Esophagus (tissue), 2 donors: ENCODE measurements around the gene WNT11. TPM values are rescaled to one million over a fixed set of nuclear protein-coding genes. Genes with fewer than 3 reads are reported as not detected.
A peak's percentile ranks its signal among the peaks of the same experiment; 100 is the strongest.

Source experiments
- H3K27ac ChIP-seq, 2 donors: one replicate each; pipeline ENCODE4 v1.5.1; 2013; ENCODE audit warnings: low read depth in 2 of 2, mild to moderate bottlenecking in 2 of 2, inconsistent platforms in 1 of 2, low read length in 1 of 2, moderate library complexity in 1 of 2
- H3K27me3 ChIP-seq, 2 donors: one replicate each; pipeline ENCODE4 v1.6.1; 2013; ENCODE audit warnings: low read length in 2 of 2, control low read depth in 1 of 2, mild to moderate bottlenecking in 1 of 2; ENCODE audit not compliant: insufficient read depth in 2 of 2, control insufficient read depth in 1 of 2
- H3K36me3 ChIP-seq, 2 donors: one replicate each; pipeline ENCODE4 v1.6.1; 2013; ENCODE audit warnings: low read length in 1 of 2; ENCODE audit not compliant: control insufficient read depth in 2 of 2, insufficient read depth in 2 of 2
- H3K4me1 ChIP-seq, 2 donors: one replicate each; pipeline ENCODE4 v1.6.1; 2013; ENCODE audit warnings: low read length in 1 of 2; ENCODE audit not compliant: control insufficient read depth in 2 of 2, insufficient read depth in 2 of 2
- H3K4me3 ChIP-seq, 2 donors: one replicate each; pipeline ENCODE4 v1.5.1; 2013; ENCODE audit warnings: low read length in 2 of 2, mild to moderate bottlenecking in 2 of 2, low read depth in 1 of 2, moderate library complexity in 1 of 2
- H3K9me3 ChIP-seq, 2 donors: one replicate each; pipeline ENCODE4 v1.6.1; 2013; ENCODE audit warnings: mild to moderate bottlenecking in 2 of 2, low read depth in 1 of 2, low read length in 1 of 2, moderate library complexity in 1 of 2; ENCODE audit not compliant: control insufficient read depth in 2 of 2, insufficient read depth in 1 of 2
- WGBS, 2 donors: extraction: QIAGEN DNeasy Blood & Tissue Kit; methylation state at CpG; one replicate each; pipeline ENCODE4 v1.1.7; 2013; 5-methylcytosine and 5-hydroxymethylcytosine counted together
- polyA plus RNA-seq, 2 donors: library from polyadenylated mRNA; stranded (reverse); fragments of 200-250 nt; gene quantifications; one replicate each; pipeline ENCODE4 v1.2.3, GENCODE V29; 2013
- donor health status: healthy with polysubstance abuse.
- donor health status: Bipolar disorder and iron deficiency.

Gene WNT11
- under 1 TPM; 0.20 to 0.25 TPM for polyA plus RNA-seq

DNA sequence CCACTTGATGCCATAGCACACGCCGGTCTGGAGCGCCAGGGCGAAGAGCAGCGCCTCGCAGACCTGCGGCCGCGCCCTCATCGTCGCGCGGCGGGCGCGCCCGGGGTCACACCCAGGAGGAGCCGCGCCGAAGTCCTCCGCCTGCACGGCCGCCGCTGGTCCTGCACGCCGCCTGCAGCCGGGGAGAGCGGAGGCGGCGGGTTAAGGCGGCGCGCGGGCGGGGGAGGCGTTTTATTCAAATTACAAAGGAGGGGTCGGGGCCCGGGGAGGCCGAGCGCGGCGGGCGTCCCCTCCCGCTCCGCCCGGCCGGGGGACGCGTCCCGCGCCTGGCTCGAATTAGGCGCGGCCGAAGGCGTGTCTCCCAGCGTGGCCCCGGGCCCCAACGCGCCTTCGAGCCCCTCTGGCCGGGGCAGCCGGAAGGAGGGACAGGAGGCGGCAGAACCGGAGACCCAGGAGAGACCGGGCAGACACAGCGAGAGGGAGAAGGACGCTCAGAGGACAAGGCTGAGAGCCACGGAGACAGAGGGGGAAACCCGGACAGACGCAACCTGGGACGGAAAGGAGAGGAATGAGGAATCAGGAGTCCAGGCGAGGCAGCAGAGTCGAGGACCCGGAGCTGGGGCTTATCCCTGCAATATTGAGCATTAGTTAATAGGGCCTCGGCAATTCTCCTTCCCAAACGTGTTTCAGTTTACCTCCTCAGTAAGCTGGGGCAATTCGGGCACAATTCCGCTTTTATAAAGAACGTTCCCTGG is at the start of gene WNT11:
Gene WNT11 (minus strand): TSS at position 176 of the 755 bp plus-strand sequence. CDS start 95 bp downstream, at position 81.
- 0 to 2% methylated on average over 54 to 80 of the region's 80 CpGs for WGBS, 2 donors
- Histone ChIP-seq H3K27me3 (no peaks in the 10 kb centered on the region), H3K4me3 (peak within 1 kb of the TSS; percentile 35 to 41), H3K27ac (no peak within 1 kb of the TSS), H3K9me3 (peaks cover 0 to 2% of the 10 kb centered on the region in 2 donors), H3K4me1 (peaks cover 13 to 29% of the 10 kb centered on the region in 2 donors), H3K36me3 (no peaks in the 10 kb centered on the region)

DNA sequence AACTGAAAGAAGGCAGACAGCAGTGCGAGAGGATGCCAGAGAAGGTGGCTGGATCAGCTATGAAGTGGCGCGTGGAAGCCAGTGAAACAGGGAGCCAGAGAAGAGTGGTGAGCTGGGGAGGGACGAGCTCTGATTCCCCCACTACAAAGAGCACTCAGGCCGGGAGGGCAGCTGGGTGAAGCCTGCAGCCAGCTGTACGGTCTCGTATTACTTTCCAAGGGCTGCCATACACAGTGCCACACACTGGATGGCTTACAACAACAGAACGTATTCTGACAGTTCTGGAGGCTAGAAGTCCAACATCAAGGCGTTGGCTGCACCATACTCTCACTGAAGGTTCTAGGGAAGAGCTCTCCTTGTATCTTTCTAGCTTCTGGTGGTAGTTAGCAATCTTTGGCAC is 47.1 kb upstream of the WNT11 start:
- WGBS, 2 donors = 87% methylated on average over 9 of the region's 9 CpGs

DNA sequence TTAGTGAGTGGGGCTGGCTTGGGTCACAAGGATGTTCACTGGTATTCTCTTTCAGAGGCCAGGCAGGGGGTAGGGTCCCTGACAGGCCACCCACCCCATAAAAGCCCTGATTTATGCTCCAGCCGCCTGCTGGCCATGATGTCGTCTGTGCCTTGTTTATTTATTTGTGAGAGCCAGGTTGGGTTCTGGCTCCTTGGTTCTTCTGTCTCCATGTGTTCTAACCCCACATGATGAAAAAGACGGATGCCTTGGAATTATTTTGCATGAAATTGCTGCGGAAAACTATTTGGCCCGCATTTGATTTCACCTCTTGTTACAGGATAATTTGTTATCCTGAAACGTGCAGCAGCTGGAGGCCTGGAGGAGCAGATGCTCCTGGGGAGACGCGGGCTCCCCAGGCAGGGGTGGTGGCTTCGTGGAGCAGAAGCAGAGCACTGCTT is 46.3 kb upstream of the WNT11 start:
- H3K9me3 ChIP-seq = peaks cover 0 to 4% of the 10 kb centered on the region in 2 donors
- no peaks in the 10 kb centered on the region for H3K36me3 ChIP-seq
- H3K4me3 ChIP-seq = no peak overlapping the region
- no peaks in the 10 kb centered on the region for H3K27me3 ChIP-seq
- 70 to 75% methylated on average over 9 of the region's 9 CpGs for WGBS, 2 donors
- H3K27ac ChIP-seq = no peak overlapping the region
- no peaks in the 10 kb centered on the region for H3K4me1 ChIP-seq

More for the DNA sequence above, 47.1 kb upstream of the WNT11 start:
- no peaks in the 10 kb centered on the region for H3K27me3 ChIP-seq
- peaks cover 0 to 4% of the 10 kb centered on the region in 2 donors for H3K9me3 ChIP-seq
- H3K4me1 ChIP-seq = no peaks in the 10 kb centered on the region
- no peaks in the 10 kb centered on the region for H3K36me3 ChIP-seq
- no peak overlapping the region for H3K27ac ChIP-seq
- H3K4me3 ChIP-seq = no peak overlapping the region

DNA sequence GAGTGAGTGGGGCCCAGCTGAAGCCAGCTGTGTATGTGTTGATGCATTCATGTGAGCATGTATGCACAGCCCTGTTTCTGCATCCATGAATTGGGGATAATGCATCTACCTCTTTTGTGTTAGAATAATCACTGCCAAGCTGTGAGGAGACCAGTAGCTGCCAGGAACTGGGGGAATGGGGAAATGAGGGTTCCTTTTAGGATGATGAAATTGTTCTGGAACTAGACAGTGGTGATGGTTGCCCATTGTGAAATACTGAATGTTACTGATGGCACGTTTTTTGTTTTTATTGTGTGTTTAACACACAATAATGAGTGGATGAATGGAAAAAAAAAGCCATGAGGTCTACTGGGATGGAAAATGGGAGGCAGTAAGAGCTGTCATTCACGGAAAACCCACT is 45.3 kb upstream of the WNT11 start:
- no peaks in the 10 kb centered on the region for H3K27me3 ChIP-seq
- H3K9me3 ChIP-seq = peaks cover 0 to 4% of the 10 kb centered on the region in 2 donors
- no peaks in the 10 kb centered on the region for H3K4me1 ChIP-seq
- H3K36me3 ChIP-seq = no peaks in the 10 kb centered on the region
- 26 to 60% methylated on average over 2 of the region's 2 CpGs for WGBS, 2 donors
- no peak overlapping the region for H3K4me3 ChIP-seq
- no peak overlapping the region for H3K27ac ChIP-seq

DNA sequence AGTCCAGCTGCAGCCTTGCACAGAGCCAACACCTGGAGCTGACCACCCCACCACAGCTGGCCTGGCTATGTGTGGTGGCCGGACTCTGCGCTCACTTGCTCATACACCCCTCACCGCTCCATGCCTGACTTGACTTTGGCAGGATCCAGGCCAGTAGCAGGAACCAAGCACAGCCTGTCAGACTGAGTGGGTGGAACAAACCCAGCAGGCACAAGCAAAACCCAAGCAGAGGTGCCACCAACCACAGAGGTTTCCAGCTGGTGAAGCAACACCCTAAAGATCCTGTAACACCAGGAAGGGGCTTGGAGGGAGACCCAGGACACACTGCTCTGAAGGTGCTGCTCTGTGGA is 44.9 kb upstream of the WNT11 start:
- H3K9me3 ChIP-seq = peaks cover 0 to 4% of the 10 kb centered on the region in 2 donors
- H3K27me3 ChIP-seq = no peaks in the 10 kb centered on the region
- no peaks in the 10 kb centered on the region for H3K36me3 ChIP-seq
- H3K4me3 ChIP-seq = no peak overlapping the region
- WGBS, 2 donors = 84 to 89% methylated on average over 3 of the region's 3 CpGs
- H3K27ac ChIP-seq = no peak overlapping the region
- H3K4me1 ChIP-seq = no peaks in the 10 kb centered on the region

GRCh38 chr11:76250520-76251225 is 44.4 kb upstream of the WNT11 start:
- Histone ChIP-seq H3K27ac (no peak overlapping the region), H3K9me3 (peaks cover 0 to 4% of the 10 kb centered on the region in 2 donors), H3K27me3 (no peaks in the 10 kb centered on the region), H3K36me3 (no peaks in the 10 kb centered on the region), H3K4me1 (no peaks in the 10 kb centered on the region), H3K4me3 (no peak overlapping the region)
- 91 to 95% methylated on average over 6 of the region's 6 CpGs for WGBS, 2 donors

DNA sequence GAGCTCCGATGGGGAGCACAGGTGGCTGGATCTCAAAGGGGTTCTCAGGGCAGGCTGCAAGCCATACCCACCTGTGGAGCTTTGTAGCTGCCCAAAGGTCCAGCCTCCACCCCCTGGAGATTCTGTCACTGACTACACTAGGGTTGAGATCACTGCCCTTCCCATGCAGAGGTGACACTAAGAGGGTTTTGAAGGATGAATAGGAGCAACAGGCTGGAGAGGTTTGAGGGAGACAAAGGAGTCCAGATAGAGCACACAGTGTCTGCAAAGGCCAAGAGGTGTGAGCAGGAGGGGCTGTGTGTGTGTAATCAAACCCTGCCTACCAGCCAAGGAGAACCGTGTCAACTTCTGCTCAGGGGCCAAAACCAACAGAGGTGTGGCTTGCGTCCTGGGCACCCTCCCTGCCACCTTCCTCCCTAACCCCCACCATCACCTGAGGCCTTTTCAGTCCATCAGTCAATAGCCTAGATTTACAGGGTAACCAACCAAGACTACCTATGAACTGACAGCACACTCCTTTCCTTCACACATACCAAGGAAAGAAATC is 43.0 kb upstream of the WNT11 start:
- Histone ChIP-seq H3K4me1 (no peaks in the 10 kb centered on the region), H3K4me3 (no peak overlapping the region)
- 50 to 52% methylated on average over 3 of the region's 3 CpGs for WGBS, 2 donors

DNA sequence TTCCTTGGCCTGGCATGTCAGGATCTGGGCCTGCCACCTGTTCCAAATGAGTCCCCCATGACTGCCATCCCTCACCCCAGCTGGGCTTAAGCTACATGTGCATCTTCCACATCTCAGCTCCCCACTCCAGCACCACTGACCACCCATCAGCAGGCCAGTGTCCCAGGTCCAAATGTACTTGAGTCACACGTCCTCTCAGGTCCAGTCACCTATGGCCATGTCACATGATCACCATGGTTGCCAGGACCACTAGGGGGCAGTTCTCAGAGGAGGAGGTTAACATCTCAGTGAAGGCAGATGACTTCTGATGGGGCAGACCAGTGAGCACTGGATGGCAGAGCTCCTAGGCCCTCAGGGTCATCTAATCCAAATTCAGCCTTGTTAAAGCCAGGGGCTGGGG is 41.9 kb upstream of the WNT11 start:
- WGBS, 2 donors = 71 to 73% methylated on average over 1 of the region's 1 CpG
- Histone ChIP-seq H3K27ac (no peak overlapping the region), H3K27me3 (no peaks in the 10 kb centered on the region), H3K4me1 (no peaks in the 10 kb centered on the region), H3K36me3 (no peaks in the 10 kb centered on the region), H3K4me3 (no peak overlapping the region), H3K9me3 (peaks cover 0 to 4% of the 10 kb centered on the region in 2 donors)

More for the DNA sequence above, 43.0 kb upstream of the WNT11 start:
- Histone ChIP-seq H3K27ac (no peak overlapping the region), H3K36me3 (no peaks in the 10 kb centered on the region), H3K27me3 (no peaks in the 10 kb centered on the region), H3K9me3 (peaks cover 0 to 4% of the 10 kb centered on the region in 2 donors)

- no peaks in the 10 kb centered on the region for H3K36me3 ChIP-seq
- no peak overlapping the region for H3K27ac ChIP-seq
- H3K9me3 ChIP-seq = peaks cover 0 to 4% of the 10 kb centered on the region in 2 donors
- WGBS, 2 donors = 91 to 94% methylated on average over 6 of the region's 6 CpGs
- H3K27me3 ChIP-seq = no peaks in the 10 kb centered on the region
- H3K4me3 ChIP-seq = no peak overlapping the region
- H3K4me1 ChIP-seq = no peaks in the 10 kb centered on the region
Measured at GRCh38 chr11:76247091-76247490, 40.8 kb upstream of the WNT11 start.
